Superior temporal gyrus (tissue), 1 donor: ENCODE measurements around the gene TLN1.

Experiments used
- DNase-seq: peaks from one replicate; pipeline ENCODE4 v3.0.0-alpha.2; 2016; ENCODE audit errors: extremely low spot score

The TLN1 gene

DNA sequence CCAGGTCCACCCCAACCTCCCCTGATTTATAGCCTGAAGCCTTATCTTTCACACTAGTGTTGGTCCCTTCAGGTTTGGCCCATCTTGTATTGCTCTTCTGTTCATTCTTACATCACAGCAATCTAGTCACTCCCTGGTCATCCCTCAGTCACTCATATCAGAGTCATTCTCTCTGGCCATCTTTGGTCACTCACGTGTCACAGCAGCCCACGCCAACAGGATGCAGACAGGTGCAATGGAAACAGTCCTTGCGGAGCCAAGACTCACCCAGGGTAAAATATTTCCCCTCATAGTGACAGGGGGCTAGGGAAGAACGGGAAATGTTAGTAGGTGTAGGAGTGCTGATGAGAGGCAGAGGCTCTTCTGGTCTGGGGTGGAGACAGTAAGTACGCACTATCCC, 21.5 kb upstream of the TLN1 start:
- DNase-seq = no peak

GRCh38 chr9:35750256-35750531, 18.2 kb upstream of the TLN1 start:
- no peak for DNase-seq

DNA sequence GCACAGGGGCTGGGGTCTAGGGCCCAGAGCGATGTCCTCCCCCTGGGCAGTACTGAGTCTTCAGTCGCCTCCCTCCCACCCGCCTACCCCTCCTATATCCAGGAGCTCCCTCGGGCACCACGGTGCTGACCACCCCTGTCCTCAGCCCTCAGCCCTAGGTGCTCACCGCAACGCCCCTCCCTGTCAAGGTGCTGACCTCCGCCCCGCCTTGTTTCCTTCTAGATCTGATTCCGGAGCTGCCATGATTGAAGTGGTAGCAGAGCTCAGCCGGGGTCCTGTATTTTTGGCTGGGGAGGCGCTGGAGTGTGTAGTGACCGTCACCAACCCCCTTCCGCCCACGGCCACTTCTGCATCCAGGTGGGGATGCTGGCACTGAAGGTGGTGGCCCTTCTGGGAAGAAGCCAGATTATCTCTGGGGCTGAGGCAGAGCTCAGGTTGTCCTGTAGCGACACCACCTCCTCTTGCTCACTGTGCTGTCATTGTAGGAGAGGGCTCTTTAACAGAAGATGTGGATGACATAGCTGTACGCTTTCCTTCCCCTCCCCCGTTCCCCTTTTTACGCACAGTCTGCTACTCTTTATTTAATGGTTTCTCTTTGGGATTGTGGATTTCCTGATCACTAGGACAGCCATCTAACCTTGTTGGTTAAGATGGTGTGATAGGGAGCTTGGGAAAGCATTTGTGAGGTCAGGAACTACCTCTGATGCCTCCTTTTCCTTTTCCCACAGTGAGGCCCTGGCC, 17.7 kb upstream of the TLN1 start:
- DNase-seq = no peak

DNA sequence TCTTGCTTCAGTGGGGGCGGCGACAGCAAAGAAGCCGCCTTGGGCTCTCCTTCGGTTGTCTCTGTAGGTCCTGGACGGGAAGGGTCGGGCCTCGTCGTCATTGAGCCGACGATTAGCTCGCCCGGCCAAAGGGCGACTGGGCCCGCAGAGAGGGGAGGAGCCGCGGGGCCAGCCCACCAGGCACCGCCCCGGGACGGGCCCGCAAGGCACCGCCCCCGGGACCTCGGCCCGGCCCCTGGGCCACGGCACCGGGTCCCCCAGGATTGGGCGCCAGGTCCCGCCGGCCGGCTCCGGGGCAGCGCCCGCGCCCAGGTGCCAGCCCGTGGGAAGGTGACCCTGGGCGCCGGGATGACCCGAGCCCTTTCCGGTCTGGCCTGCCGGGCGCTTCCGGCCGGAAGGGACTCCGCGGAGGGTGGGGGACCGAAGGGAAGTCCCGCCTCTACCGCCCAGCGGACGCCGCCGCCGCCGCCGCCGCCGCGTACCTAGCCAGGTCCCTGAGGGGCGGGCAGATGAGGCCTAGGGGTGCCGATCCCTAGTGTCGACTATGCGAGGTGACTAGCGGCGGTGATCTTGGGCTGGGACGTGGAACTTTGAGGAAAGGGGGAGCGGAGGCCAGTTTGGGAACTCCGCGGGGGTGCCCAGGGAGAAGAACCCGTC, 17.0 kb upstream of the TLN1 start, which contains the start of the genes GBA2 and RGP1:
GBA2 (minus strand) TSS at position 371 of the 657 bp plus-strand sequence. CDS start 524 bp downstream, outside the sequence.
RGP1 (plus strand) TSS at position 430 of the 657 bp plus-strand sequence. CDS start 469 bp downstream, outside the sequence.
- DNase-seq = peak; percentile 77

DNA sequence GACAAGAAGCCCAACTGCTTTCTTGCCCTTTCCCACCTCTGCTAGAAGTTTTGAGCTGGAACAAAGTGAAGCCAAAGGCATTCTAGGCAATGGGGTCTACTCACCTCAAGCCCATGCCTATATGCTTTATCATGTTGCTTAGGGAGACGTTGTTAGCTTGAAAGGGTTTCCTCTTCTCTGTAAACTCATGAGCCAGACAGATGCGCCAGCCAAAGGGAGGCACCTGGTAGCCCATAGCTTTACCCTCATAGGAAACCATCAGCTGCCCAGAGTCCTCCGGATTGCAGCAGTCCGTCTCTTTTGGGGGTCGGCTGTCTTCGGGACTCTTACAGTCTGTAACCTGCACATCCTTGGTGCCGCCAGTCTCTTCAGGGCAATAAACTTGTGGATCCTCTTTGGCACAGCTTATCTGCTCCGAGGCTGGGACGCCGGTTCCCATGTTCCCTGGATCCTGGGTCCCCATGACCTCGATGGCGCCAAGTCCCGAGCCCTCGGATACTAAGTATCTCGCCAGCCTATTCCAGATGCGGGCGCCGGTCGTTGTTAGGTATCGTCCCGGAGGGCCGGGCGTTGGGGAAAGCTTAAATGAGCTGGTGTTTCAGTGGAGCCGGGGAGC, 16.4 kb upstream of the TLN1 start:
- DNase-seq = no peak

DNA sequence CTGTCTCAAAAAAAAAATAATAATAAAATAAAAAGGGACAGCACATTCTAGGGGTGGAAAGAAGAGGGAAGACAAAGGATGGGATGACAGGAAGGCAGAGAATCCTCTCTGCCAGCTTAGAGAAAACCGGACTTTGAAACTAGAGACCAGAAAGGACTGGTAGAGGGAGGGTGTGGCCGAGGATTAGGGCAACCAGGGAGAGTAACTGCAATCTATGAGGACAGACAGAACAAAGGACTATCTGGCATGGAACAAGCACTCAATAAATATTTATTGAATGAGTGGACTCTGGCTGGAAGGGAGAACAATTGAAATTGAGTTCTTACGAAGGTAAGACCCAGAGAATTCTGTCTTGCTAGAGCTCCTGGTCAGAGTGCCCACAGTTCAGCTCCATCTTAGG, 14.6 kb upstream of the TLN1 start:
- no peak for DNase-seq

- DNase-seq = no peak
These were observed 13.6 kb upstream of the TLN1 start for GRCh38 chr9:35745569-35745968.

DNA sequence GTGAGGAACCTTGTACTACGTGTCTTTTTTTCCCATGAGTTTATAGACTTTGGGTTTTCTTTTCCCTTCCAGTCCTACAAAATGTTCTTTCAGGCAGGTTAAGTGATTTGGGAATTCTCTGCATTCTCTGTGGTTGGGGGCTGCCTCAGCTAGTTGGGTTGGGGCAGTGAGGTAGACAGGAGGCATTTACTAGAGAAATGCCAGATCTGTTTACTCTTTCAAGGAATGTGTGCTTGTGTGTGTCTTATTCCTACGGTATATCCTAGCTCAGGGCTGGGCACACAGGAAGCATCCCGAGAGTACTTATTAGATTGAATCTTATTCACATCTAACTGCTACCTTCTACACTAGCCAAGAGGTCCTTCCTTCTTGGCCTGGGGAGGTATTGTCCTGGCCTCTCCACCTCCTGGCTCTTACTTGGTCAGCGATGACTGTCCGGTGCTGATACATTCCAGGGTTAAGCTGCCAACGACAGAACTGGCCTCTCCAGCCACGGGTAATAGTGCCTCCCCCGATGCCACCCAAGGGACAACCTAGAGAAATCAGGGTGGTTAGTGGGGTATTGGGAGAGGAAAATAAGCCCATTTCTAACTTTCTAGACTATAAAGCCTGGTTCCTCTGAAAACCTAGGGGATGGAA, 12.0 kb upstream of the TLN1 start:
- DNase-seq = no peak

- no peak for DNase-seq
These were observed 11.5 kb upstream of the TLN1 start for GRCh38 chr9:35743452-35743851.

DNA sequence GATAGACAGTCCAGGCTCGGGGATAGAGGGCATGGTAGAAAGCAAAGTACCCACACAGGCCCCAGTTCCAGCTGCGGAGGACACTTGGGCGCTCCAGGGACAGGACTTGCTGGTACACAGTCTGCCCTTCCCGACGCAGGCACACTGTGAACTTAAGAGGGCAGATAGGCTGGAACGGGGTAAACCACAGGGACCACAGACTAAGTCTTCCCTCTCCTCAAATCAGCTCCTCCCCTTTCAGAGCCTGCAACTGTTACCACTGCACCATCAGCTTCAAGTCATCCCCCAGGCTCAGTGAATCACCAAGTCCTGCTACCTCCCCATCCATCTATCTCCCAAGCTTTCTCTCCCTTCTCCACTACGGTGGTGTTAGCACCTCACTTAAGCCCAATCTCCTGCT, 9.7 kb upstream of the TLN1 start:
- no peak for DNase-seq

DNA sequence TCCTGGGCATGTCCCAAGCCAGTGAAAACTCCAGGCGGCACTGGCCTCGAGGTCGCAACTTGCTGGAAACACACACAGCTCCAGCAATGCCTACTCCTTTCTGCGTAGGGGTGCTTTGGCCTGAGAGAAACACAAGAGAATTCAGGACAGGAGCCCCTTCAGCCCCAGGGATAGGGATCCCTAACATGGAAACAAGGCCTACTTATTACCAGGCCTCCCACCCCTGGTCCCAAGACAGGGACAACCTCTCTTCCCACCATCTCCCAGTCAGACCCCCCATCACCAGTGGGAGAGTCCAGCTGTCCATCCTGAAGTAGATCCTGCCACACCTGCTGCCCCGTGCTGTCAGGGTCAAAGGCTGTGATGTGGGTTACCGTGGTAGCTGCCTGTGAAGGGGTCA, 8.2 kb upstream of the TLN1 start:
- DNase-seq = no peak

- no peak for DNase-seq
These were observed 6.9 kb upstream of the TLN1 start for GRCh38 chr9:35738924-35739323.

DNA sequence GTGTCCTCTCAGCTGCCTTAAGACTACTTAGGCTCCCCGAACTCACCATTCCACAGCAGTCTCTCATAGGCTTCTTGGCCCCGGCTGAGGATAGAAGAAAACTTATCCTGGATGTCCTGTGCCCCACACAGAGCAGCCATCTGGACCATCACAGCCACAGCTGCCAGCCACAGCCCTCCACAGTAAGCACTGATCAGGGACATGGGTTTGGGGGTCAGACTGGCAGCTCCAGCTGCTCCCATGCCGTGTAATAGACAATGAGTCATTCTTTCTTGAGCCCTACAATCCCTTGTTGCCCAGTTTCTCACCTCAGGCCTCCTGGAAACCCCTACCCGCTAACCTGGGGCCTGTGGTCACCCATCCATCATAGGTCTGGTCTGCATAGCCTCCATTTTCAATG, 6.2 kb upstream of the TLN1 start:
- no peak for DNase-seq

- DNase-seq = no peak
These were observed 5.1 kb upstream of the TLN1 start for GRCh38 chr9:35737143-35737542.

GRCh38 chr9:35736201-35736633, 4.2 kb upstream of the TLN1 start:
- DNase-seq = no peak

- DNase-seq = no peak
These were observed 2.1 kb upstream of the TLN1 start for GRCh38 chr9:35734096-35734495.

DNA sequence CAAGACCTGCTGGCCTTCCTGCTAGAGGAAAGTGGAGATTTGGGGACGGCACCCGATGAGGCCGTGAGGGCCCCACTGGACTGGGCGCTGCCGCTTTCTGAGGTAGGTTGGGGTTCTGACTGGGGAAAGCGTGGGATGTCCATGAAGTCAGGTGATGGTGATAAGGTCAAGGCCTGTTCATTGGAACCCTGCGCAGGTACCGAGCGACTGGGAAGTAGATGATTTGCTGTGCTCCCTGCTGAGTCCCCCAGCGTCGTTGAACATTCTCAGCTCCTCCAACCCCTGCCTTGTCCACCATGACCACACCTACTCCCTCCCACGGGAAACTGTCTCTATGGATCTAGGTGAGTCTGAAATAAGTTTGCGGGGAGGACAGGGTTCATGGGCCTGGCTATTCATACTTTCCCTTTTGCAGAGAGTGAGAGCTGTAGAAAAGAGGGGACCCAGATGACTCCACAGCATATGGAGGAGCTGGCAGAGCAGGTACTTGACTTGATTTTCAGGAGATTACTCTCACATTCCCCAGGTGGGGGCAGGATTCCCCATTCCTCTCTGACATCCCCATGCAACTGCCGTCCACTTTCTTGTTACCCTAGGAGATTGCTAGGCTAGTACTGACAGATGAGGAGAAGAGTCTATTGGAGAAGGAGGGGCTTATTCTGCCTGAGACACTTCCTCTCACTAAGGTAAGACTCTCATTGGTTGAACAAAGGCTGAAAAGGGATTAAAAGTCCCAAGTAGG, 976 bp upstream of the TLN1 start:
- DNase-seq = no peak

GRCh38 chr9:35731415-35732184, 395 bp downstream of the TLN1 start:
- no peak for DNase-seq

- no peak for DNase-seq
These were observed 1.5 kb downstream of the TLN1 start for GRCh38 chr9:35730486-35730854.

DNA sequence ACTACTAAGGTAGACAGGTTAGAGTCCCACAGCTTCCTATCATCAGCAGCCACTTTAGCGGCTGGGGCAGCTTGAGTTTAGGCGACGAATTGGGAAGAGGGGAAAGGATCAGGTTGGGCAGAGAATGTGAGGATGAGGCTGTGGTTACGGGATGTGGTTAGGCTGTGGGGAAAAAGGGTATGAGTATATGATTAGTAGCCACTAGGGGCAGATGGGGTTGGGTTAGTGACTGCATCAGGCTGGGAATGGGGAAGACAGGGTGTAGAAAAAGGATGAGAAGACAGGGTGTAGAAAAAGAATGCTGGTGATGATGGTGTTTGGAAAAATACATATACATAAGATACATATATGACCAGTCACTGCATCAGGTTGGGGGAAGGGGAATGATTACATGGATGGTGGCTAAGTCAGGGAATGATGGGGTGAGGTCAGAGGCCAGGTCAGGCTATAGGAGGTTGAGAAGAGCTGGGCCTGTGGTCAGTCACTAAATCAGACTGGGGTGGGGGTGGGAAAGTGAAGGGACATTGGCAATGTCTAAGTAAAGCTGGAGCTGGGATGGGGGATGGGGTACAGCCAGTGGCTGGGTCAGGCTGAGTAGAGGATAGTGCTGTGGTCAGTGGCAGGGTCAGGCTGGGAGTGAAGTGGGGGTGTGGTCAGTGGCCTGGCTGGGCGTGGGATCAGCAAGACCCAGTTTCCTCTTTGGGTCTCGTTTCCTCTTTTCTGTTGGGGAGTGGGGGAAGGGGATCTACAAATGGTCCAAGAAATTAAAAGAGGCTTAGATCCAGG, 2.1 kb downstream of the TLN1 start:
- DNase-seq = peak; percentile 35
